DLD1 (cell line): ENCODE results near the gene PAQR9.

Source experiments
- in situ Hi-C: cut with HindIII; loops from 2 replicates; pipeline ENCODE4 v1.10.0; 2017; ENCODE audit warnings: low sequenced_read_pairs

Gene PAQR9

GRCh38 chr3:142926368-142926944 lies 37.0 kb downstream of the PAQR9 start:
- in situ Hi-C loops: no loop called here

GRCh38 chr3:142925140-142925539 lies 38.3 kb downstream of the PAQR9 start:
- in situ Hi-C loops: no loop called here

- in situ Hi-C loops: no loop called here
Observed at GRCh38 chr3:142923694-142924093, 39.8 kb downstream of the PAQR9 start.

DNA sequence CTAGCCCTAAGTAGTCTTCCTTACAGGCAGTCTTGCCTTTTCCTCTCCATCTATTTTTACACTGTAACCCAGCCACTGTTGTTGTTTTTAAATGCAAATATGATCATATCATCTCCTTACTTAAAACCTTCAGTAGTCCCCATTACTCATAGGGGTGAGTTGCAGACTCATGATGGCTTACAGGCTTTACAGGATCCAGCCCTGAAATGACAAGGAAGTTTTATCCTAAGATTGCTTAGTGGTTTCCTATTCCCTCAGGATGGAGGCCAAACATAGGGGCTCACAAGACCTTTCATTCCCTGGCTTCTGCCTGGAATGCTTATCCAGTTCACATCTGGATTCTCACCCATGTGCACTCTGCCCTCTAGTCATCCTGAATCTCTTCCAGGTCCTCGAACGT lies 46.9 kb downstream of the PAQR9 start:
- in situ Hi-C loops: no loop called here

- in situ Hi-C loops: no loop called here
Observed at GRCh38 chr3:142915636-142916035, 47.8 kb downstream of the PAQR9 start.

- in situ Hi-C loops: no loop called here
Observed at GRCh38 chr3:142914286-142914811, 49.1 kb downstream of the PAQR9 start.

DNA sequence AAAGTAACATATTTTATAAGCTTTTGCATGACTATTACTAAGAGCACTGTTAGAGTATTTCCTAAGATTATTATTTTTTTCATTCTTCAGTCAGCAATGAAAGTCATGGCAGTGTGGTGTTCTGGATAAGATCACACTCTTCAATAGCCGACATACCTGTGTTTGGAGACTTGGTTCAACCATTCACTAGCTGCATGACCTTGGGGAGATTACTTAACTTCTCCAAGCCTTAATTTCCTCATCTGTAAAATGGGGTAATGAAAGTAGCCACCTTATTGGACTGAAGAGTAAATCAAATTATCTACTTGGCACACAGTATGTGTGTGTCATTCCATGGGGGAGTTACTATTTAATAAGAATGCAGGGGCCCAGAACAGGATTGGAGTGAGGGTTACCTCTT lies 50.0 kb downstream of the PAQR9 start:
- in situ Hi-C loops: no loop called here

DNA sequence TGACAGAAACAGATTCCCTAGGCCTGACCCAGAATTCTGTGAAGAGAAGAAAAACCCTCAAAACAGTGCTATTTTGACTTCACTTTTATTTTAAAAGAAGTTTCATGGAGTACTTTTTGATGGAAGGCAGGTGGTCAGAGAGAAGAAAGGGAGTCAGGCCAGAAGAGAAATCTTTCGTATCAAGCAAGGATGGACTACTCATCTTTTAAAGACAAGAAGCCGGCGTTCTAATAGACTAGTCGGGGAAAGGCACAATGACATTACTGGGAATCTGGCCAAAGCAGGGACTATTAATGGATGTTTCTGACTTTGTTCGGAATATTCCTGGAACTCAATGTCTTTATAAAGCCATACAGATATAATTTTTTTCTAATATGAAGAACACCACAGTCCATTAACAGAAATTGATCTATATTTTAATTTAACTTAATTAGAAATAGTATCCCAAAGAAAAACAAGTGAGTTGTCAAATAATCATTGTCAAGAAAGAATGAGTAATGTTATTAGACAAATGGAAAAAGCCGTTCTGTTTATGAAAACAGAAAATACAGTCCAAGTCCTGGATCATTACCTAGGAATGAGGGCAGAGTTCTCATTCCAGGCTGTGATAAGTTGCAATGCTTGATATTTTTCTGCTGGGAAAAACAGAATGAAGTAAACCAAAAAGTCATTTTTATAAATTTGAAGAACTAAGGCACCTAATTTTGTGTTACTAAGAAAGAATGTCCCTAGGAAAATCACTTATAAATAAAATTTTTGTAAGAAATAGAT lies 50.9 kb downstream of the PAQR9 start:
- in situ Hi-C loops: no loop called here
